Stimulated activated CD8-positive, alpha-beta memory T cell treated with anti-CD3 and anti-CD28 coated beads, Interleukin-12 subunit alpha, Interleukin-12 subunit beta, amount 100 ng/mL, for 4 hours (primary cell): ENCODE results near the gene DDX27.

Source experiments
- DNase-seq: peaks from one replicate; pipeline ENCODE4 v3.0.0-alpha.2; 2020; ENCODE audit warnings: low read depth

Gene DDX27

GRCh38 chr20:49248879-49249665 lies 29.9 kb downstream of the DDX27 start:
- no peak for DNase-seq

- DNase-seq: no peak
Measured at GRCh38 chr20:49252556-49253350, 33.5 kb downstream of the DDX27 start.

GRCh38 chr20:49256261-49256660 lies 37.0 kb downstream of the DDX27 start:
- DNase-seq: no peak

GRCh38 chr20:49259284-49259683 lies 40.1 kb downstream of the DDX27 start:
- no peak for DNase-seq

GRCh38 chr20:49259799-49260198 lies 40.6 kb downstream of the DDX27 start:
- DNase-seq: no peak

GRCh38 chr20:49260218-49260617 lies 41.0 kb downstream of the DDX27 start:
- DNase-seq: no peak

GRCh38 chr20:49261173-49261572 lies 42.0 kb downstream of the DDX27 start:
- DNase-seq: no peak

GRCh38 chr20:49262444-49262843 lies 43.2 kb downstream of the DDX27 start:
- DNase-seq: no peak

- no peak for DNase-seq
Measured at GRCh38 chr20:49267327-49267726, 48.1 kb downstream of the DDX27 start.

GRCh38 chr20:49268600-49269365 lies 49.6 kb downstream of the DDX27 start:
- no peak for DNase-seq

- DNase-seq: no peak
Measured at GRCh38 chr20:49270177-49270576, 51.0 kb downstream of the DDX27 start.

GRCh38 chr20:49270736-49271135 lies 51.5 kb downstream of the DDX27 start:
- no peak for DNase-seq

GRCh38 chr20:49272654-49273053 lies 53.4 kb downstream of the DDX27 start:
- DNase-seq: no peak

GRCh38 chr20:49273696-49274277 lies 54.6 kb downstream of the DDX27 start:
- DNase-seq: no peak

GRCh38 chr20:49275216-49275615 lies 56.0 kb downstream of the DDX27 start:
- DNase-seq: no peak

GRCh38 chr20:49275636-49276035 lies 56.4 kb downstream of the DDX27 start:
- DNase-seq: no peak

GRCh38 chr20:49276161-49276960 lies 57.1 kb downstream of the DDX27 start:
- DNase-seq: peak; percentile 31

GRCh38 chr20:49276961-49277785 lies 58.0 kb downstream of the DDX27 start:
- DNase-seq: peak; percentile 22

GRCh38 chr20:49277786-49278035 lies 58.5 kb downstream of the DDX27 start:
- DNase-seq: no peak

- DNase-seq: peak; percentile 97
Measured at GRCh38 chr20:49278036-49278817, 59.0 kb downstream of the DDX27 start, which contains the start of gene ZNFX1. Gene ZNFX1, minus strand, starts transcription at chr20:49278057. Its CDS starts 2,218 bp downstream, at chr20:49275839.
